GM12878 (cell line): ENCODE data around the gene ZDHHC11.

Source experiments
- CBFB ChIP-seq: IDR thresholded peaks from 2 replicates; pipeline ENCODE4 v1.6.1; 2016; ENCODE audit warnings: antibody characterized with exemption, low read depth
- CHD2 ChIP-seq: IDR thresholded peaks from 2 replicates; pipeline ENCODE4 v1.6.1; 2011; ENCODE audit warnings: low read depth, low read length, improper control_type of control experiment, borderline replicate concordance
- STAT1 ChIP-seq: fragments of 450-650 bp; conservative IDR thresholded peaks from 2 replicates; pipeline ENCODE4 v1.6.1; 2014; ENCODE audit warnings: antibody characterized with exemption, mild to moderate bottlenecking

GRCh38 chr5:801472-801871 is 49.3 kb downstream of the ZDHHC11 start:
- TF ChIP-seq CBFB (no peak), CHD2 (no peak), STAT1 (no peak)
